ENCODE data around the gene NT5DC2. TPM values are rescaled to one million over a fixed set of nuclear protein-coding genes. Genes with fewer than 3 reads are reported as not detected.

The NT5DC2 gene
- total RNA-seq, 4 donors from 2014 or later, result 21.7 to 69.5 (median 34.7) TPM

GRCh38 chr3:52498137-52499054 is 35.3 kb downstream of the NT5DC2 start:
- Histone ChIP-seq H3K27ac (peak overlapping the region in 2 of 4 donors; percentile 31 to 41), H3K36me3 (peaks cover 0 to 12% of the 10 kb centered on the region in 2 donors), H3K4me1 (peaks cover 0 to 35% (median under 1%) of the 10 kb centered on the region in 3 donors), H3K4me3 (no peak overlapping the region), H3K9me3 (no peaks in the 10 kb centered on the region), H3K27me3 (no peaks in the 10 kb centered on the region)
- WGBS, 2 donors (ENCODE audit: low coverage in 1 of 2), result 92% methylated on average over 4 of the region's 24 CpGs; no CpG with 5 or more reads in 1 of the 2 donors
- peak; percentile 37 for ATAC-seq
- TF ChIP-seq CTCF (IDR thresholded peaks at IDR 0.05), result no peak

- no peaks in the 10 kb centered on the region for H3K27me3 ChIP-seq
- peak overlapping the region in 3 of 4 donors; percentile 69 to 78 (median 76) for H3K27ac ChIP-seq
- peaks cover 0 to 30% of the 10 kb centered on the region in 2 donors for H3K36me3 ChIP-seq
- ATAC-seq, result peak; percentile 52
- WGBS, 2 donors (ENCODE audit: low coverage in 1 of 2), result no CpG with 5 or more reads among the region's 16 CpGs
- H3K4me3 ChIP-seq, result peak overlapping the region; percentile 13 to 46
- H3K4me1 ChIP-seq, result peaks cover 0 to 59% (median 6%) of the 10 kb centered on the region in 3 donors
- no peaks in the 10 kb centered on the region for H3K9me3 ChIP-seq
- TF ChIP-seq POLR2AphosphoS5 (IDR thresholded peaks at IDR 0.05) (peak; percentile 53), POLR2A (IDR thresholded peaks at IDR 0.05) (peak in 1 of 2 donors; percentile 10), CTCF (IDR thresholded peaks at IDR 0.05) (no peak)
Observed at GRCh38 chr3:52495777-52496602, 37.7 kb downstream of the NT5DC2 start.

GRCh38 chr3:52494886-52495495 is 38.7 kb downstream of the NT5DC2 start, which contains the start of gene STAB1:
TSS of gene STAB1 (plus strand) at chr3:52495338. CDS start at chr3:52495414, 76 bp downstream.
- 43% methylated on average over 6 of the region's 25 CpGs; no CpG with 5 or more reads in 1 of the 2 donors for WGBS, 2 donors (ENCODE audit: low coverage in 1 of 2)
- peak in 1 of 2 donors; percentile 25 for TF ChIP-seq POLR2A (IDR thresholded peaks at IDR 0.05)
- TF ChIP-seq EP300 (IDR thresholded peaks at IDR 0.05), result no peak
- peak; percentile 38 for TF ChIP-seq POLR2AphosphoS5 (IDR thresholded peaks at IDR 0.05)
- Histone ChIP-seq H3K4me3 (peak within 1 kb of the TSS; percentile 13 to 46), H3K4me1 (peaks cover 0 to 67% (median 6%) of the 10 kb centered on the region in 3 donors), H3K27me3 (no peaks in the 10 kb centered on the region), H3K36me3 (peaks cover 0 to 40% of the 10 kb centered on the region in 2 donors), H3K9me3 (no peaks in the 10 kb centered on the region), H3K27ac (peak within 1 kb of the TSS in 3 of 4 donors; percentile 69 to 78 (median 76))
- ATAC-seq, result peak; percentile 56

- TF ChIP-seq CTCF (IDR thresholded peaks at IDR 0.05), result no peak
- TF ChIP-seq POLR2A (IDR thresholded peaks at IDR 0.05), result no peak
- TF ChIP-seq POLR2AphosphoS5 (IDR thresholded peaks at IDR 0.05), result no peak
- no peak for TF ChIP-seq EP300 (IDR thresholded peaks at IDR 0.05)
- H3K36me3 ChIP-seq, result peaks cover 0 to 45% of the 10 kb centered on the region in 2 donors
- H3K27ac ChIP-seq, result peak overlapping the region in 3 of 4 donors; percentile 69 to 78 (median 76)
- peaks cover 0 to 72% (median 6%) of the 10 kb centered on the region in 3 donors for H3K4me1 ChIP-seq
- peak overlapping the region in 1 of 2 donors; percentile 46 for H3K4me3 ChIP-seq
- no peaks in the 10 kb centered on the region for H3K27me3 ChIP-seq
- WGBS, 2 donors (ENCODE audit: low coverage in 1 of 2), result 79 to 100% methylated on average over 2 of the region's 7 CpGs
- H3K9me3 ChIP-seq, result no peaks in the 10 kb centered on the region
- no peak for ATAC-seq
Observed at GRCh38 chr3:52494445-52494844, 39.2 kb downstream of the NT5DC2 start.
